ENCODE data around the gene LHX5. TPM values are rescaled to one million over a fixed set of nuclear protein-coding genes. Genes with fewer than 3 reads are reported as not detected.

The LHX5 gene
- total RNA-seq, 1 donor from 2014 or later, result 48.4 TPM

- H3K27ac Mint-ChIP-seq, result no peak overlapping the region
- no peak for DNase-seq (ENCODE audit: low spot score)
- H3K27me3 ChIP-seq, result no peaks in the 10 kb centered on the region
- no peak overlapping the region for H3K4me3 ChIP-seq
- TF ChIP-seq EZH2phosphoT487 (IDR thresholded peaks at IDR 0.05), result no peak
- H3K79me2 ChIP-seq (ENCODE audit: low read depth), result no peaks in the 10 kb centered on the region
- H3K4me3 Mint-ChIP-seq, result no peak overlapping the region
- H3K27me3 Mint-ChIP-seq (ENCODE audit: insufficient read depth, low read depth), result peaks cover 26% of the 10 kb centered on the region
- H3K4me1 ChIP-seq, result peaks cover 26% of the 10 kb centered on the region
- no peak overlapping the region for H2AFZ ChIP-seq (replicated peaks)
- peaks cover 57% of the 10 kb centered on the region for H3F3A ChIP-seq (ENCODE audit: low read depth)
- H3K36me3 Mint-ChIP-seq, result no peaks in the 10 kb centered on the region
- no peaks in the 10 kb centered on the region for H3K36me3 ChIP-seq
- H3K4me1 Mint-ChIP-seq, result peaks cover 18% of the 10 kb centered on the region
- H3K9me3 ChIP-seq (ENCODE audit: low read depth), result no peaks in the 10 kb centered on the region
- H3K27ac ChIP-seq, result no peak overlapping the region
- H3K4me2 ChIP-seq, result no peak overlapping the region
- no peak overlapping the region for H3K9ac ChIP-seq
- peaks cover 7% of the 10 kb centered on the region for H4K20me1 ChIP-seq (ENCODE audit: low read depth)
- peaks cover 4% of the 10 kb centered on the region for H3K9me3 Mint-ChIP-seq
Measured at GRCh38 chr12:113505941-113506340, 34.3 kb upstream of the LHX5 start.

DNA sequence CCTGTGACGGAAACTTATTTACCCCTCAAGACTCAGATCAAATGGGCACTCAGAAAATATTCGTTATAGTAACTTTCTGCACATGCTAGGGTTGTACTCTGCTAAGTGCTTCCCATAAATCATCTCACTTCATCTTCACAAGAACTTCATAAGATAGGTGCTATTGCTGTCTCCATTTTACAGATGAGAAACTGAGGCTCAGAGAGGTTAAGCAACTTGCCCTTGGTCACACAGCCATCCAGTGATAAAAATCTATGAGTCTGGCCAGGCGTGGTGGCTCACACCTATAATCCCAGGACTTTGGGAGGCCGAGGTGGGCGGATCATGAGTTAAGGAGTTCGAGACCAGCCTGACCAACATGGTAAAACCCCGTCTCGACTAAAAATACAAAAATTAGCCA is 33.2 kb upstream of the LHX5 start:
- Histone ChIP-seq H3K79me2 (ENCODE audit: low read depth) (no peaks in the 10 kb centered on the region), H3K27me3 (no peaks in the 10 kb centered on the region), H3K9me3 (ENCODE audit: low read depth) (no peaks in the 10 kb centered on the region), H3K27ac (no peak overlapping the region), H3K4me1 (peaks cover 36% of the 10 kb centered on the region), H3K9ac (no peak overlapping the region), H2AFZ (replicated peaks) (no peak overlapping the region), H3K4me3 (no peak overlapping the region), H3K4me2 (no peak overlapping the region), H3K36me3 (no peaks in the 10 kb centered on the region), H3F3A (ENCODE audit: low read depth) (peaks cover 56% of the 10 kb centered on the region), H4K20me1 (ENCODE audit: low read depth) (peaks cover 16% of the 10 kb centered on the region)
- DNase-seq (ENCODE audit: low spot score), result no peak
- H3K4me1 Mint-ChIP-seq, result peaks cover 24% of the 10 kb centered on the region
- no peaks in the 10 kb centered on the region for H3K36me3 Mint-ChIP-seq
- H3K9me3 Mint-ChIP-seq, result peaks cover 4% of the 10 kb centered on the region
- peaks cover 19% of the 10 kb centered on the region for H3K27me3 Mint-ChIP-seq (ENCODE audit: insufficient read depth, low read depth)
- no peak overlapping the region for H3K27ac Mint-ChIP-seq
- H3K4me3 Mint-ChIP-seq, result no peak overlapping the region
- TF ChIP-seq EZH2 (IDR thresholded peaks at IDR 0.05), result no peak

DNA sequence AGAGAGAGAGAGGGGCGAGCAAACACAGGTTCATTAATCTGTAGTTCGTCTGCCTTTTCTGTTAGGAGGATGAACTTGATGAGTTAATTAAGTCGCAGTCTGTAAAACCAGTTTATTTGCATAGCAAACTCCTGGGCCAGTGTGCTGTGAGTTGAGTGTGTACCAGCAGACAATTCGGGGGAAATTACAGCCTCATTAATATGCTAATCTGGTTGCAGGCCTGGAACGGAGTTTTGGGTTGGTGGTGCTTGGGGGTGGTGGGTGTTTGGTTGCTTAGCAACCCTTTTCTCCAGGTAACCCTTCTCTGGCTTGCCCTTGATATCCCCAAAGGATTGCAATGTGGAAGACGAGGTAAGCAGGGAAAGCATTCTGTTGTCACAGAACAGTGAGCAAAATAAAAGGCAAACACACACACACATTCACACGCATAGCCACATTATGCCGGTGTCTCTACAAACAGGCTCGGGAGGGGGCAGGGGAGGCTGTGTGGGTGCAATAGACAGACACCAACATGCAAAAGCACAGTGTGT is 29.2 kb upstream of the LHX5 start:
- H3K9ac ChIP-seq, result no peak overlapping the region
- no peaks in the 10 kb centered on the region for H3K9me3 ChIP-seq (ENCODE audit: low read depth)
- no peaks in the 10 kb centered on the region for H3K9me3 Mint-ChIP-seq
- no peak overlapping the region for H3K4me3 Mint-ChIP-seq
- peaks cover 31% of the 10 kb centered on the region for H3K4me1 ChIP-seq
- H3K79me2 ChIP-seq (ENCODE audit: low read depth), result no peaks in the 10 kb centered on the region
- H2AFZ ChIP-seq (replicated peaks), result no peak overlapping the region
- H3K27ac Mint-ChIP-seq, result no peak overlapping the region
- no peaks in the 10 kb centered on the region for H3K36me3 ChIP-seq
- peak overlapping the region; percentile 19 for H3K4me3 ChIP-seq
- TF ChIP-seq EZH2 (IDR thresholded peaks at IDR 0.05) (no peak), EZH2phosphoT487 (IDR thresholded peaks at IDR 0.05) (no peak)
- TF ChIP-seq, protein P1, sequence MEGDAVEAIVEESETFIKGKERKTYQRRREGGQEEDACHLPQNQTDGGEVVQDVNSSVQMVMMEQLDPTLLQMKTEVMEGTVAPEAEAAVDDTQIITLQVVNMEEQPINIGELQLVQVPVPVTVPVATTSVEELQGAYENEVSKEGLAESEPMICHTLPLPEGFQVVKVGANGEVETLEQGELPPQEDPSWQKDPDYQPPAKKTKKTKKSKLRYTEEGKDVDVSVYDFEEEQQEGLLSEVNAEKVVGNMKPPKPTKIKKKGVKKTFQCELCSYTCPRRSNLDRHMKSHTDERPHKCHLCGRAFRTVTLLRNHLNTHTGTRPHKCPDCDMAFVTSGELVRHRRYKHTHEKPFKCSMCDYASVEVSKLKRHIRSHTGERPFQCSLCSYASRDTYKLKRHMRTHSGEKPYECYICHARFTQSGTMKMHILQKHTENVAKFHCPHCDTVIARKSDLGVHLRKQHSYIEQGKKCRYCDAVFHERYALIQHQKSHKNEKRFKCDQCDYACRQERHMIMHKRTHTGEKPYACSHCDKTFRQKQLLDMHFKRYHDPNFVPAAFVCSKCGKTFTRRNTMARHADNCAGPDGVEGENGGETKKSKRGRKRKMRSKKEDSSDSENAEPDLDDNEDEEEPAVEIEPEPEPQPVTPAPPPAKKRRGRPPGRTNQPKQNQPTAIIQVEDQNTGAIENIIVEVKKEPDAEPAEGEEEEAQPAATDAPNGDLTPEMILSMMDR (IDR thresholded peaks at IDR 0.05), result no peak
- H4K20me1 ChIP-seq (ENCODE audit: low read depth), result peaks cover 49% of the 10 kb centered on the region
- peak; percentile 70 for DNase-seq (ENCODE audit: low spot score)
- H3K36me3 Mint-ChIP-seq, result no peaks in the 10 kb centered on the region
- H3K27me3 ChIP-seq, result no peaks in the 10 kb centered on the region
- H3K4me1 Mint-ChIP-seq, result peaks cover 24% of the 10 kb centered on the region
- H3F3A ChIP-seq (ENCODE audit: low read depth), result peaks cover 67% of the 10 kb centered on the region
- H3K4me2 ChIP-seq, result peak overlapping the region; percentile 72
- H3K27me3 Mint-ChIP-seq (ENCODE audit: insufficient read depth, low read depth), result peaks cover 15% of the 10 kb centered on the region
- H3K27ac ChIP-seq, result no peak overlapping the region

DNA sequence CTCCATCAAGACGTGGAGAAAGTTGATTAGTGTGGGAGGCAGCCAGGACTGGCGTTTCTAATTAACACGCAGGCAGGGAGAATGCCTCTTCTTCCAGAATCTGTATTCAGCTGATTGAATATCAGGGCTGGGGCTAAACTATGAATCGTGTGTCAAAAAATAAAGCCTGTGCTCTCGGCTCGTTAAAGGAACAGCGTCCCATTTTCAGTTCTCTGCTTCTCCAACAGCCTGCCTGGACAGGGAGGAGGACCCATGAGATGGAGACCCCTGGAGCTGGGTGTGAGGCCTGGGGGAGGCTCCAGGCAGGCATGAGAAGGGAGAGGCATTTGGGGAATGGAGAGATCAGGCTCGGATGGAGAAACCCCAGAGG is 28.6 kb upstream of the LHX5 start:
- H3K79me2 ChIP-seq (ENCODE audit: low read depth), result no peaks in the 10 kb centered on the region
- peak overlapping the region; percentile 48 for H3K27ac ChIP-seq
- peaks cover 31% of the 10 kb centered on the region for H3K4me1 ChIP-seq
- TF ChIP-seq, protein P1 (IDR thresholded peaks at IDR 0.05), result no peak
- no peak for TF ChIP-seq EZH2 (IDR thresholded peaks at IDR 0.05)
- no peak for TF ChIP-seq EZH2phosphoT487 (IDR thresholded peaks at IDR 0.05)
- H3K36me3 ChIP-seq, result no peaks in the 10 kb centered on the region
- H3F3A ChIP-seq (ENCODE audit: low read depth), result peaks cover 67% of the 10 kb centered on the region
- H3K9me3 ChIP-seq (ENCODE audit: low read depth), result no peaks in the 10 kb centered on the region
- Mint-ChIP-seq H3K9me3 (no peaks in the 10 kb centered on the region), H3K4me3 (peak overlapping the region; percentile 42), H3K27me3 (ENCODE audit: insufficient read depth, low read depth) (peaks cover 15% of the 10 kb centered on the region), H3K36me3 (no peaks in the 10 kb centered on the region), H3K27ac (no peak overlapping the region), H3K4me1 (peaks cover 24% of the 10 kb centered on the region)
- no peaks in the 10 kb centered on the region for H3K27me3 ChIP-seq
- peaks cover 53% of the 10 kb centered on the region for H4K20me1 ChIP-seq (ENCODE audit: low read depth)
- peak overlapping the region; percentile 19 for H3K4me3 ChIP-seq
- H3K9ac ChIP-seq, result no peak overlapping the region
- peak overlapping the region; percentile 72 for H3K4me2 ChIP-seq
- no peak for DNase-seq (ENCODE audit: low spot score)
- H2AFZ ChIP-seq (replicated peaks), result no peak overlapping the region

Data from neural progenitor cell (in vitro differentiated cells).